GOT3 (cell line): ENCODE measurements around the gene AKAP6.

ENCODE experiments used
- DNase-seq: peaks from one replicate; lab custom pipeline; 2025; ENCODE audit warnings: mixed read lengths; lab: John Stamatoyannopoulos, UW

AKAP6 gene

GRCh38 chr14:32481707-32482106, 152.6 kb downstream of the AKAP6 start:
- DNase-seq = no peak

- DNase-seq = no peak
Observed at GRCh38 chr14:32491416-32492016, 162.4 kb downstream of the AKAP6 start.

GRCh38 chr14:32492457-32492856, 163.4 kb downstream of the AKAP6 start:
- no peak for DNase-seq

GRCh38 chr14:32494609-32495434, 165.7 kb downstream of the AKAP6 start:
- no peak for DNase-seq

GRCh38 chr14:32495435-32495734, 166.3 kb downstream of the AKAP6 start:
- no peak for DNase-seq

- DNase-seq = no peak
Observed at GRCh38 chr14:32497248-32497647, 168.2 kb downstream of the AKAP6 start.

- no peak for DNase-seq
Observed at GRCh38 chr14:32507029-32507984, 178.2 kb downstream of the AKAP6 start.

- no peak for DNase-seq
Observed at GRCh38 chr14:32508281-32508680, 179.2 kb downstream of the AKAP6 start.

- peak; percentile 16 for DNase-seq
Observed at GRCh38 chr14:32509632-32510187, 180.6 kb downstream of the AKAP6 start.

GRCh38 chr14:32510815-32511214, 181.7 kb downstream of the AKAP6 start:
- no peak for DNase-seq

GRCh38 chr14:32512348-32512747, 183.2 kb downstream of the AKAP6 start:
- DNase-seq = no peak

GRCh38 chr14:32512813-32513212, 183.7 kb downstream of the AKAP6 start:
- DNase-seq = no peak

- no peak for DNase-seq
Observed at GRCh38 chr14:32513571-32514009, 184.5 kb downstream of the AKAP6 start.

- DNase-seq = no peak
Observed at GRCh38 chr14:32514236-32514635, 185.1 kb downstream of the AKAP6 start.

- DNase-seq = no peak
Observed at GRCh38 chr14:32514681-32515080, 185.6 kb downstream of the AKAP6 start.

- no peak for DNase-seq
Observed at GRCh38 chr14:32524609-32525375, 195.7 kb downstream of the AKAP6 start.

GRCh38 chr14:32525591-32525990, 196.5 kb downstream of the AKAP6 start:
- DNase-seq = no peak

GRCh38 chr14:32530800-32531199, 201.7 kb downstream of the AKAP6 start:
- DNase-seq = no peak

- no peak for DNase-seq
Observed at GRCh38 chr14:32531942-32532515, 202.9 kb downstream of the AKAP6 start.

GRCh38 chr14:32534145-32534544, 205.0 kb downstream of the AKAP6 start:
- DNase-seq = no peak

- DNase-seq = no peak
Observed at GRCh38 chr14:32536175-32536574, 207.1 kb downstream of the AKAP6 start.
